HG02970 (cell line): ENCODE data around the gene CTSL.
"Not testable (repeated sequence)": the region's sequence is repeated elsewhere in the genome, so short reads cannot be mapped to it uniquely, and the experiment has no call there.

Experiments
- ATAC-seq: cut with Tn5 transposase; IDR thresholded peaks from one replicate; pipeline ENCODE4 v1.9.1; 2021; ENCODE audit warnings: mild to moderate bottlenecking, moderate library complexity, moderate number of reproducible peaks; ENCODE audit not compliant: unreplicated experiment, low FRiP score

The CTSL gene

GRCh38 chr9:87750726-87751125, 24.8 kb downstream of the CTSL start:
- no peak for ATAC-seq

GRCh38 chr9:87751423-87751822, 25.5 kb downstream of the CTSL start:
- no peak for ATAC-seq

GRCh38 chr9:87751868-87752267, 25.9 kb downstream of the CTSL start:
- ATAC-seq: no peak

- no peak for ATAC-seq
These were observed 27.4 kb downstream of the CTSL start for GRCh38 chr9:87753313-87753712.

GRCh38 chr9:87758330-87758729, 32.4 kb downstream of the CTSL start:
- not testable (repeated sequence) for ATAC-seq

GRCh38 chr9:87759980-87760379, 34.1 kb downstream of the CTSL start:
- ATAC-seq: not testable (repeated sequence)

GRCh38 chr9:87760529-87760928, 34.6 kb downstream of the CTSL start:
- no peak for ATAC-seq

GRCh38 chr9:87763286-87763685, 37.4 kb downstream of the CTSL start:
- ATAC-seq: no peak

GRCh38 chr9:87765521-87765920, 39.6 kb downstream of the CTSL start:
- no peak for ATAC-seq

- no peak for ATAC-seq
These were observed 40.8 kb downstream of the CTSL start for GRCh38 chr9:87766697-87767096.

GRCh38 chr9:87770616-87771315, 44.8 kb downstream of the CTSL start:
- ATAC-seq: no peak

- no peak for ATAC-seq
These were observed 45.5 kb downstream of the CTSL start for GRCh38 chr9:87771316-87772006.

- ATAC-seq: no peak
These were observed 50.8 kb downstream of the CTSL start for GRCh38 chr9:87776481-87777379.

GRCh38 chr9:87778996-87779395, 53.1 kb downstream of the CTSL start:
- ATAC-seq: no peak
